ENCODE measurements around the gene MAS1L.

MAS1L gene

GRCh38 chr6:29499704-29500103 is 11.9 kb upstream of the MAS1L start:
- no peak for DNase-seq (ENCODE audit: low read depth)
- no peak for TF ChIP-seq CTCF (conservative IDR thresholded peaks at IDR 0.05; ENCODE audit: control insufficient read depth, insufficient read depth, low read depth, low read length)
- no peak overlapping the region for H3K4me3 ChIP-seq (ENCODE audit: control insufficient read depth, low read depth, low read length)

GRCh38 chr6:29496961-29497360 is 9.2 kb upstream of the MAS1L start:
- H3K4me3 ChIP-seq (ENCODE audit: control insufficient read depth, low read depth, low read length) = no peak overlapping the region
- no peak for TF ChIP-seq CTCF (conservative IDR thresholded peaks at IDR 0.05; ENCODE audit: control insufficient read depth, insufficient read depth, low read depth, low read length)
- DNase-seq (ENCODE audit: low read depth) = no peak

GRCh38 chr6:29495571-29495970 is 7.8 kb upstream of the MAS1L start:
- no peak overlapping the region for H3K4me3 ChIP-seq (ENCODE audit: control insufficient read depth, low read depth, low read length)
- no peak for DNase-seq (ENCODE audit: low read depth)
- no peak for TF ChIP-seq CTCF (conservative IDR thresholded peaks at IDR 0.05; ENCODE audit: control insufficient read depth, insufficient read depth, low read depth, low read length)

- H3K4me3 ChIP-seq (ENCODE audit: control insufficient read depth, low read depth, low read length) = no peak overlapping the region
- DNase-seq (ENCODE audit: low read depth) = no peak
- TF ChIP-seq CTCF (conservative IDR thresholded peaks at IDR 0.05; ENCODE audit: control insufficient read depth, insufficient read depth, low read depth, low read length) = no peak
These were observed 6.4 kb upstream of the MAS1L start for GRCh38 chr6:29494131-29494530.

- H3K4me3 ChIP-seq (ENCODE audit: control insufficient read depth, low read depth, low read length) = no peak overlapping the region
- TF ChIP-seq CTCF (conservative IDR thresholded peaks at IDR 0.05; ENCODE audit: control insufficient read depth, insufficient read depth, low read depth, low read length) = no peak
- DNase-seq (ENCODE audit: low read depth) = no peak
These were observed 5.5 kb upstream of the MAS1L start for GRCh38 chr6:29493261-29493660.

GRCh38 chr6:29491574-29491973 is 3.8 kb upstream of the MAS1L start:
- DNase-seq (ENCODE audit: low read depth) = no peak
- no peak overlapping the region for H3K4me3 ChIP-seq (ENCODE audit: control insufficient read depth, low read depth, low read length)
- no peak for TF ChIP-seq CTCF (conservative IDR thresholded peaks at IDR 0.05; ENCODE audit: control insufficient read depth, insufficient read depth, low read depth, low read length)

GRCh38 chr6:29490552-29490951 is 2.8 kb upstream of the MAS1L start:
- no peak for TF ChIP-seq CTCF (conservative IDR thresholded peaks at IDR 0.05; ENCODE audit: control insufficient read depth, insufficient read depth, low read depth, low read length)
- DNase-seq (ENCODE audit: low read depth) = no peak
- no peak overlapping the region for H3K4me3 ChIP-seq (ENCODE audit: control insufficient read depth, low read depth, low read length)
